GM18907 (cell line): ENCODE measurements around the gene EPHB2.

Experiments used
- ATAC-seq: cut with Tn5 transposase; IDR thresholded peaks from one replicate; pipeline ENCODE4 v1.9.1; 2021; ENCODE audit warnings: mild to moderate bottlenecking, moderate library complexity; ENCODE audit not compliant: unreplicated experiment

Gene EPHB2

GRCh38 chr1:22875841-22876240, 165.2 kb downstream of the EPHB2 start:
- ATAC-seq = no peak

- no peak for ATAC-seq
Measured at GRCh38 chr1:22876359-22877111, 165.9 kb downstream of the EPHB2 start.

GRCh38 chr1:22877112-22877915, 166.7 kb downstream of the EPHB2 start:
- ATAC-seq = no peak

GRCh38 chr1:22877980-22878379, 167.3 kb downstream of the EPHB2 start:
- ATAC-seq = no peak

- ATAC-seq = no peak
Measured at GRCh38 chr1:22878626-22879025, 168.0 kb downstream of the EPHB2 start.

GRCh38 chr1:22879445-22879844, 168.8 kb downstream of the EPHB2 start:
- no peak for ATAC-seq

- ATAC-seq = no peak
Measured at GRCh38 chr1:22880174-22880601, 169.5 kb downstream of the EPHB2 start.

- no peak for ATAC-seq
Measured at GRCh38 chr1:22883406-22883805, 172.8 kb downstream of the EPHB2 start.

- no peak for ATAC-seq
Measured at GRCh38 chr1:22884806-22885530, 174.3 kb downstream of the EPHB2 start.

GRCh38 chr1:22886211-22886610, 175.6 kb downstream of the EPHB2 start:
- no peak for ATAC-seq

- ATAC-seq = no peak
Measured at GRCh38 chr1:22887491-22887890, 176.9 kb downstream of the EPHB2 start.

- ATAC-seq = no peak
Measured at GRCh38 chr1:22888320-22889075, 177.9 kb downstream of the EPHB2 start.

- ATAC-seq = no peak
Measured at GRCh38 chr1:22889213-22889827, 178.7 kb downstream of the EPHB2 start.

- no peak for ATAC-seq
Measured at GRCh38 chr1:22892789-22893188, 182.2 kb downstream of the EPHB2 start.

- no peak for ATAC-seq
Measured at GRCh38 chr1:22893292-22893691, 182.7 kb downstream of the EPHB2 start.

GRCh38 chr1:22895357-22895756, 184.7 kb downstream of the EPHB2 start:
- no peak for ATAC-seq

- ATAC-seq = no peak
Measured at GRCh38 chr1:22896184-22896583, 185.5 kb downstream of the EPHB2 start.

- no peak for ATAC-seq
Measured at GRCh38 chr1:22900451-22900850, 189.8 kb downstream of the EPHB2 start.

- no peak for ATAC-seq
Measured at GRCh38 chr1:22903113-22903512, 192.5 kb downstream of the EPHB2 start.

GRCh38 chr1:22906968-22907367, 196.3 kb downstream of the EPHB2 start:
- no peak for ATAC-seq
